ENCODE results near the gene SERPINB6.

SERPINB6 gene

GRCh38 chr6:2998998-2999617 lies 27.7 kb upstream of the SERPINB6 start:
- TF ChIP-seq POLR2AphosphoS5 (IDR thresholded peaks at IDR 0.05; ENCODE audit: low read depth, low read length) (no peak), TAF1 (IDR thresholded peaks at IDR 0.05; ENCODE audit: borderline replicate concordance, insufficient read depth, low read length) (no peak)

GRCh38 chr6:2993755-2994317 lies 22.5 kb upstream of the SERPINB6 start:
- TF ChIP-seq POLR2AphosphoS5 (IDR thresholded peaks at IDR 0.05; ENCODE audit: low read depth, low read length) (no peak), REST (IDR thresholded peaks at IDR 0.05; ENCODE audit: insufficient read depth in 1 of 2, low read depth in 2 of 2, low read length in 2 of 2) (no peak), TAF1 (IDR thresholded peaks at IDR 0.05; ENCODE audit: borderline replicate concordance, insufficient read depth, low read length) (no peak), SIN3A (IDR thresholded peaks at IDR 0.05; ENCODE audit: borderline replicate concordance, insufficient read depth, low read length) (no peak), FOXP2 (optimal IDR thresholded peaks at IDR 0.05; ENCODE audit: borderline replicate concordance, extremely low read depth, extremely low read length, insufficient read depth) (no peak)

- no peak for TF ChIP-seq POLR2AphosphoS5 (IDR thresholded peaks at IDR 0.05; ENCODE audit: low read depth, low read length)
- no peak for TF ChIP-seq FOXP2 (optimal IDR thresholded peaks at IDR 0.05; ENCODE audit: borderline replicate concordance, extremely low read depth, extremely low read length, insufficient read depth)
- TF ChIP-seq REST (IDR thresholded peaks at IDR 0.05; ENCODE audit: insufficient read depth in 1 of 2, low read depth in 2 of 2, low read length in 2 of 2), result no peak
- no peak for TF ChIP-seq TAF1 (IDR thresholded peaks at IDR 0.05; ENCODE audit: borderline replicate concordance, insufficient read depth, low read length)
- no peak for TF ChIP-seq SIN3A (IDR thresholded peaks at IDR 0.05; ENCODE audit: borderline replicate concordance, insufficient read depth, low read length)
These were observed 21.1 kb upstream of the SERPINB6 start for GRCh38 chr6:2992330-2992979.

GRCh38 chr6:2990932-2991506 lies 19.7 kb upstream of the SERPINB6 start:
- no peak for TF ChIP-seq TAF1 (IDR thresholded peaks at IDR 0.05; ENCODE audit: borderline replicate concordance, insufficient read depth, low read length)

- no peak for TF ChIP-seq REST (IDR thresholded peaks at IDR 0.05; ENCODE audit: insufficient read depth in 1 of 2, low read depth in 2 of 2, low read length in 2 of 2)
- no peak for TF ChIP-seq FOXP2 (optimal IDR thresholded peaks at IDR 0.05; ENCODE audit: borderline replicate concordance, extremely low read depth, extremely low read length, insufficient read depth)
These were observed 19.0 kb upstream of the SERPINB6 start for GRCh38 chr6:2990248-2990931.
